ENCODE results near the gene GUCY2F.

The GUCY2F gene

DNA sequence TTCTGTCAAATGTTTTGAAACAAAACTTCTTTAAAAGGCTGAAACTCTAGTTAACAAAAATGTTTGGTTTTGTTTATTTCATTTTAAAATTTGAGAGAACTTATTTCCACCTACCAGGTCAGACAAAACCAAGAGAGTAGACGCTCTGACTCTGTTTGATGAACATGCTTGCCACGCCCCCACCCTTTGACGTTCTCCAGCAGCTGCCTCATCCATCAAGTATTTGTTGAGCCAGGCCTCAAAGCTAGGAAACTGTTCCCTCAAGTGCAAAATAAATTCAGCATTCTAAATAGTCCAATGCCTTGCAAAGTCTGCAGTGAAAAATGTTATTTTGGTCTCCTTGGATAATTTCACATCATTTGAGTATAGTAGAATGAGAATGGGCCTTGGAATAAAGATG, 121.6 kb downstream of the GUCY2F start:
- no peak for DNase-seq (ENCODE audit: extremely low read depth, insufficient read length)
- TF ChIP-seq CTCF (IDR thresholded peaks at IDR 0.05; ENCODE audit: insufficient read depth, low read length, poor library complexity, severe bottlenecking) = no peak
- Histone ChIP-seq H3K4me3 (replicated peaks; ENCODE audit: low read depth, low read length) (no peak overlapping the region), H3K27me3 (replicated peaks; ENCODE audit: control insufficient read depth, insufficient read depth, low read length) (no peaks in the 10 kb centered on the region; the same call in 1 of the 2 replicates), H3K36me3 (ENCODE audit: control insufficient read depth, insufficient read depth, low read length) (no peaks in the 10 kb centered on the region)

- DNase-seq (ENCODE audit: extremely low read depth, insufficient read length) = no peak
- no peaks in the 10 kb centered on the region for H3K36me3 ChIP-seq (ENCODE audit: control insufficient read depth, insufficient read depth, low read length)
- H3K27me3 ChIP-seq (replicated peaks; ENCODE audit: control insufficient read depth, insufficient read depth, low read length) = no peaks in the 10 kb centered on the region; the same call in 1 of the 2 replicates
- TF ChIP-seq CTCF (IDR thresholded peaks at IDR 0.05; ENCODE audit: insufficient read depth, low read length, poor library complexity, severe bottlenecking) = no peak
- no peak overlapping the region for H3K4me3 ChIP-seq (replicated peaks; ENCODE audit: low read depth, low read length)
Measured at GRCh38 chrX:109357706-109358105, 124.2 kb downstream of the GUCY2F start.

- no peaks in the 10 kb centered on the region; the same call in 1 of the 2 replicates for H3K27me3 ChIP-seq (replicated peaks; ENCODE audit: control insufficient read depth, insufficient read depth, low read length)
- H3K36me3 ChIP-seq (ENCODE audit: control insufficient read depth, insufficient read depth, low read length) = no peaks in the 10 kb centered on the region
- TF ChIP-seq CTCF (IDR thresholded peaks at IDR 0.05; ENCODE audit: insufficient read depth, low read length, poor library complexity, severe bottlenecking) = no peak
Measured at GRCh38 chrX:109356684-109357083, 125.2 kb downstream of the GUCY2F start.

DNA sequence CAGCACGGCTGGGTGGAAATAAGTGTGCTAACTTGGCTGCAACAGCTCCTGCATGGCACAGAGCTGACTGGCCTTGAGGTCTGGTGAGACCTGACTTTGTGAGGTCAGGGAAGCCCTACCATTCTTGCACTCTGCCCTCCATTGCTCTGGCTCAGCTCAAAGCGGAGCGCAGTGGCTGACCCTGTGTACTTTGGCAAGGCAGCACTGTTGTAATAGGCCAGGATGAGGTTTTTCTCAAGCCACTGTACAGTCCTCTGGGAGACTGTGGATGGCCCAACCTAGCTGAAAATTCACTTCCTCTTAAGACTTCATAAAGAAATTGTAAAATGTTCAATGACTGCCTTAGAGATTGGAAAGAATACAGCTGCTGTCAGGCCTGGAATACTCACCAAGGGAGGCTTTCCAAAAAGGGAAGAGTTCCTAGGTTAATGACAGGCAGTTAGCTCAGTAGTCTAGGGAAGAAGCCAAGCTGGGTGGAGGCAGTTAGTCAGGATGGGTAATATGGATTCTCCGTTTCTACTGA, 129.8 kb downstream of the GUCY2F start:
- Histone ChIP-seq H3K4me3 (replicated peaks; ENCODE audit: low read depth, low read length) (no peak overlapping the region), H3K27me3 (replicated peaks; ENCODE audit: control insufficient read depth, insufficient read depth, low read length) (no peaks in the 10 kb centered on the region), H3K36me3 (ENCODE audit: control insufficient read depth, insufficient read depth, low read length) (no peaks in the 10 kb centered on the region)
- no peak for DNase-seq (ENCODE audit: extremely low read depth, insufficient read length)
- no peak for TF ChIP-seq CTCF (IDR thresholded peaks at IDR 0.05; ENCODE audit: insufficient read depth, low read length, poor library complexity, severe bottlenecking)

More at GRCh38 chrX:109356684-109357083, 125.2 kb downstream of the GUCY2F start:
- no peak for DNase-seq (ENCODE audit: extremely low read depth, insufficient read length)
- H3K4me3 ChIP-seq (replicated peaks; ENCODE audit: low read depth, low read length) = no peak overlapping the region

DNA sequence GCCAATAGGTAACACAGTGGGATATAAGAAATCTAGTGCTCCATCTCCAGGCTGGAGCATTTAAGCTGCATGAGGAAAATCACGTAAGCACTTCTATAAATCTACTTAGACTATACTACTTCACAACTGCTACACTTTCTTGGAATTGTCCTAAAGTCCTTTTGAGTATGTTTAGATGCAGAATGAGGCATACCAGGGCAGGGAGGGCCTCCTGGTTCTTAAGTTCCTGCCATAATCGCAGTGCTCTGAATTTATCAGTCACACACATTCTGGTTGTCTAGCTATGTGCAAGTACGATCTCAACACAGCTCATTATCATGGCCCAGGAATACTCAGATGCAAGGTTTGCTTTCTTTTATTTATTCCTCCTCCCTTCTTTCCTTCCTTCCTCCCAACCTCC, 130.3 kb downstream of the GUCY2F start:
- no peak for TF ChIP-seq CTCF (IDR thresholded peaks at IDR 0.05; ENCODE audit: insufficient read depth, low read length, poor library complexity, severe bottlenecking)
- no peak overlapping the region for H3K4me3 ChIP-seq (replicated peaks; ENCODE audit: low read depth, low read length)
- no peaks in the 10 kb centered on the region for H3K36me3 ChIP-seq (ENCODE audit: control insufficient read depth, insufficient read depth, low read length)
- no peak for DNase-seq (ENCODE audit: extremely low read depth, insufficient read length)
- H3K27me3 ChIP-seq (replicated peaks; ENCODE audit: control insufficient read depth, insufficient read depth, low read length) = no peaks in the 10 kb centered on the region

- H3K4me3 ChIP-seq (replicated peaks; ENCODE audit: low read depth, low read length) = no peak overlapping the region
- H3K27me3 ChIP-seq (replicated peaks; ENCODE audit: control insufficient read depth, insufficient read depth, low read length) = no peaks in the 10 kb centered on the region
- DNase-seq (ENCODE audit: extremely low read depth, insufficient read length) = no peak
- H3K36me3 ChIP-seq (ENCODE audit: control insufficient read depth, insufficient read depth, low read length) = no peaks in the 10 kb centered on the region
- TF ChIP-seq CTCF (IDR thresholded peaks at IDR 0.05; ENCODE audit: insufficient read depth, low read length, poor library complexity, severe bottlenecking) = no peak
Measured at GRCh38 chrX:109350551-109350950, 131.3 kb downstream of the GUCY2F start.

All from GM06990 (cell line).